GM12878 (cell line): ENCODE results near the gene LZTFL1. TPM values are rescaled to one million over a fixed set of nuclear protein-coding genes. Genes with fewer than 3 reads are reported as not detected.

ENCODE experiments used
- ATAC-seq: fragments of 200-7000 bp; cut with Tn5 transposase; 3 replicates; pipeline ENCODE4 v1.9.1; 2020; ENCODE audit warnings: mild to moderate bottlenecking, moderate library complexity
- BruUV-seq: library from RNA; stranded (reverse); fragments of 400-500 nt; replicated peaks from 2 replicates; lab custom pipeline; 2021; lab: Mats Ljungman, UMichigan
- CTCF ChIA-PET: fragments of 300-600 bp; sonication (Branson Sonifier 250); formaldehyde crosslinking; extraction: SDS; loops from one replicate; lab custom pipeline; 2021; ENCODE audit warnings: inconsistent platforms; lab: Yijun Ruan, JAX
- POLR2A ChIA-PET: fragments of 350-600 bp; formaldehyde crosslinking; extraction: SDS; loops from one replicate; lab custom pipeline; 2021; ENCODE audit warnings: inconsistent platforms; lab: Charles Lee
- RAD21 ChIA-PET: fragments of 300-600 bp; sonication (Branson Sonifier 250); formaldehyde crosslinking; loops from one replicate; lab custom pipeline; 2023; ENCODE audit warnings: antibody characterized with exemption; ENCODE audit not compliant: unreplicated experiment; lab: Charles Lee
- SMC1A ChIA-PET: fragments of 300-600 bp; sonication (Branson Sonifier 250); formaldehyde crosslinking; loops from one replicate; lab custom pipeline; 2023; ENCODE audit not compliant: unreplicated experiment, uncharacterized antibody; lab: Charles Lee
- DNase-seq: peaks from one replicate; pipeline ENCODE4 v3.0.0-alpha.2; 2011; ENCODE audit warnings: low read depth, low spot score
- FAIRE-seq: peaks from 3 replicates; lab custom pipeline; 2011; peaks lifted over from hg19 to GRCh38; lab: Jason Lieb, UNC
- H2AFZ ChIP-seq: 2 replicates; pipeline ENCODE4 v1.6.0; 2011; ENCODE audit warnings: low read depth, low read length, control low read depth; ENCODE audit not compliant: control insufficient read depth
- H3K27ac ChIP-seq: 2 replicates; pipeline ENCODE4 v1.5.1; 2011; ENCODE audit warnings: control low read depth; ENCODE audit not compliant: control insufficient read depth, insufficient read depth
- H3K27me3 ChIP-seq, 2 experiments: replicated peaks in 1 of 2; 2 replicates each; pipeline versions ENCODE4 v1.6.0 to v1.6.1; 2011; ENCODE audit warnings: low read length in 1 of 2; ENCODE audit not compliant: control insufficient read depth in 2 of 2, insufficient read depth in 2 of 2
- H3K36me3 ChIP-seq, 2 experiments: 2 replicates each; pipeline ENCODE4 v1.5.1; 2011; ENCODE audit warnings: low read length in 1 of 2; ENCODE audit not compliant: control insufficient read depth in 2 of 2, insufficient read depth in 2 of 2
- H3K4me1 ChIP-seq: 2 replicates; pipeline ENCODE4 v1.6.1; 2011; ENCODE audit warnings: mild to moderate bottlenecking, low read length, moderate library complexity, mixed read lengths; ENCODE audit not compliant: control insufficient read depth, insufficient read depth
- H3K4me2 ChIP-seq: 2 replicates; pipeline ENCODE4 v1.6.0; 2011; ENCODE audit warnings: control low read depth; ENCODE audit not compliant: control insufficient read depth, insufficient read depth
- H3K4me3 ChIP-seq: fragments of 200-600 bp; sonication (generic); 2 replicates; pipeline ENCODE4 v1.5.1; 2016
- H3K79me2 ChIP-seq: 2 replicates; pipeline ENCODE4 v1.6.0; 2011; ENCODE audit warnings: low read length; ENCODE audit not compliant: control insufficient read depth, insufficient read depth
- H3K9ac ChIP-seq: 2 replicates; pipeline ENCODE4 v1.8.0; 2011; ENCODE audit warnings: low read length, control low read depth, mixed read lengths; ENCODE audit not compliant: control insufficient read depth, insufficient read depth
- H3K9me3 ChIP-seq: replicated peaks from 3 replicates; pipeline ENCODE4 v1.5.1; 2011; ENCODE audit warnings: mild to moderate bottlenecking, low read length; ENCODE audit not compliant: control insufficient read depth, insufficient read depth
- H4K20me1 ChIP-seq: 2 replicates; pipeline ENCODE4 v1.6.0; 2011; ENCODE audit not compliant: control insufficient read depth, insufficient read depth
- RUNX3 ChIP-seq: IDR thresholded peaks from 2 replicates; pipeline ENCODE4 v1.6.1; 2012; ENCODE audit warnings: low read length, inconsistent platforms
- SKIL ChIP-seq: fragments of 450-650 bp; IDR thresholded peaks from 2 replicates; pipeline ENCODE4 v1.6.1; 2017; ENCODE audit warnings: mild to moderate bottlenecking, low read depth, inconsistent platforms; ENCODE audit not compliant: poor library complexity, severe bottlenecking
- TCF7 ChIP-seq: IDR thresholded peaks from 2 replicates; pipeline ENCODE4 v1.6.1; 2014; ENCODE audit warnings: antibody characterized with exemption, borderline replicate concordance
- WGBS: methylation state at CpG from one replicate; pipeline ENCODE4 v1.1.6; 2016; ENCODE audit warnings: low lambda C conversion rate; ENCODE audit not compliant: insufficient replicate concordance, insufficient coverage; ENCODE audit errors: missing lambda C conversion rate; 5-methylcytosine and 5-hydroxymethylcytosine counted together
- in situ Hi-C: fragments of 300-500 bp; cut with MboI; formaldehyde crosslinking; loops from 9 replicates; pipeline ENCODE4 v1.14.3; 2018; ENCODE audit warnings: mixed read lengths
- intact Hi-C: fragments of 100-400 bp; cut with micrococcal nuclease; formaldehyde crosslinking; loops from one replicate; pipeline ENCODE4 v1.14.2; 2022; ENCODE audit not compliant: unreplicated experiment
- polyA plus RNA-seq, 11 experiments: library from polyadenylated mRNA; depleted of rRNA in 4 of 11; unstranded in 6 of 11; stranded (reverse) in 5 of 11; fragments of >200 nt; fragmentation: Nextera tagmentation in 4 of 11; fragmentation: Illumina TruSeq in 1 of 11; extraction: Ambion mirVana in 4 of 11; extraction: Trizol in 1 of 11; gene quantifications; 1 replicate in 1 of 11; 2 replicates in 10 of 11; pipeline versions ENCODE4 v1.2.1 to v1.2.3, GENCODE V29; 2011 to 2016; ENCODE audit warnings: inconsistent platforms in 2 of 11, missing spikeins in 2 of 11, low read depth in 1 of 11
- total RNA-seq, 4 experiments: library from RNA; depleted of rRNA in 3 of 4; stranded (reverse); fragments of >200 nt in 3 of 4; fragmentation: Illumina TruSeq in 1 of 4; extraction: Trizol in 1 of 4; gene quantifications; 2 replicates each; pipeline versions ENCODE4 v1.2.1 to v1.2.3, GENCODE V29; 2013 to 2021

The LZTFL1 gene
- total and polyA plus RNA-seq, 10 of the 15 experiments (the other 5 are each of a cell fraction or from before 2014, with no cell fraction given), result 9.8 to 74.1 (median 11.9) TPM

- H3K36me3 ChIP-seq, result peaks cover 0 to 3% of the 10 kb centered on the region in 2 experiments; a peak in 2 of 4 replicates
- H3K79me2 ChIP-seq, result no peaks in the 10 kb centered on the region
- H3K27me3 ChIP-seq, result no peaks in the 10 kb centered on the region
- ChIA-PET RAD21 (interaction anchor here (1.0 kb wide), 1 partner anchor 14 kb away, joined by 3 read pairs; no protein-coding TSS in a partner anchor), SMC1A (no interaction called here), CTCF (interaction anchor here (1.5 kb wide), 1 partner anchor 57 kb away, joined by 3 read pairs; no protein-coding TSS in a partner anchor), POLR2A (no interaction called here)
- no peak for DNase-seq
- ATAC-seq, result peak; percentile 30; the same call in 2 of the 3 replicates
- intact Hi-C loops, result no loop called here
- 60% methylated on average over 4 of the region's 4 CpGs for WGBS
- H3K27ac ChIP-seq, result no peak overlapping the region
- no peak for FAIRE-seq
- no TSS peak for BruUV-seq
- H3K4me1 ChIP-seq, result no peaks in the 10 kb centered on the region
- H4K20me1 ChIP-seq, result no peaks in the 10 kb centered on the region
- peak; percentile 18; the same call in 1 of the 2 replicates for TF ChIP-seq RUNX3
- no peak for TF ChIP-seq TCF7
- no peak for TF ChIP-seq SKIL
- H3K9me3 ChIP-seq, result no peaks in the 10 kb centered on the region; the same call in 1 of the 3 replicates
- H3K4me2 ChIP-seq, result no peak overlapping the region
- H2AFZ ChIP-seq, result no peak overlapping the region
- no peak overlapping the region for H3K4me3 ChIP-seq
- in situ Hi-C loops, result no loop called here
- H3K9ac ChIP-seq, result no peak overlapping the region
Measured at GRCh38 chr3:45817831-45818522, 23.9 kb downstream of the LZTFL1 start.
